Hepatocyte (in vitro differentiated cells): ENCODE measurements around the gene SERPINF2. TPM values are rescaled to one million over a fixed set of nuclear protein-coding genes. Genes with fewer than 3 reads are reported as not detected.

ENCODE experiments used
- DNase-seq: peaks from one replicate; pipeline ENCODE4 v3.0.0-alpha.2; 2016; ENCODE audit warnings: low spot score
- H2AFZ ChIP-seq: fragments of 200-600 bp; sonication (generic); 2 replicates; pipeline ENCODE4 v1.6.0; 2016; ENCODE audit warnings: antibody characterized with exemption, mild to moderate bottlenecking
- H3K27ac ChIP-seq: fragments of 200-600 bp; sonication (generic); 2 replicates; pipeline ENCODE4 v1.5.1; 2016; ENCODE audit warnings: mild to moderate bottlenecking
- H3K27me3 ChIP-seq: fragments of 200-600 bp; sonication (generic); 2 replicates; pipeline ENCODE4 v1.6.1; 2016
- H3K36me3 ChIP-seq: fragments of 200-600 bp; sonication (generic); replicated peaks from 2 replicates; pipeline ENCODE4 v1.5.1; 2016; ENCODE audit warnings: low read depth; ENCODE audit not compliant: insufficient read depth
- H3K4me1 ChIP-seq: fragments of 200-600 bp; sonication (generic); 2 replicates; pipeline ENCODE4 v1.5.1; 2016; ENCODE audit warnings: mild to moderate bottlenecking, moderate library complexity; ENCODE audit not compliant: insufficient read depth
- H3K4me2 ChIP-seq: fragments of 200-600 bp; sonication (generic); 2 replicates; pipeline ENCODE4 v1.6.0; 2016
- H3K4me3 ChIP-seq: fragments of 200-600 bp; sonication (generic); 2 replicates; pipeline ENCODE4 v1.5.1; 2016; ENCODE audit warnings: mild to moderate bottlenecking
- H3K79me2 ChIP-seq: fragments of 200-600 bp; sonication (generic); 2 replicates; pipeline ENCODE4 v1.6.0; 2017; ENCODE audit warnings: mild to moderate bottlenecking
- H3K9me2 ChIP-seq: fragments of 200-600 bp; sonication (generic); replicated peaks from 2 replicates; pipeline ENCODE4 v1.6.0; 2017; ENCODE audit warnings: mild to moderate bottlenecking; ENCODE audit not compliant: insufficient read depth
- H3K9me3 ChIP-seq: fragments of 200-600 bp; sonication (generic); 2 replicates; pipeline ENCODE4 v1.5.1; 2016; ENCODE audit warnings: low read depth, mild to moderate bottlenecking
- H4K20me1 ChIP-seq: fragments of 200-600 bp; sonication (generic); 2 replicates; pipeline ENCODE4 v1.6.0; 2016; ENCODE audit warnings: mild to moderate bottlenecking; ENCODE audit not compliant: insufficient read depth, poor library complexity, severe bottlenecking
- EZH2 ChIP-seq: fragments of 200-600 bp; sonication (generic); IDR thresholded peaks from 2 replicates; pipeline ENCODE4 v1.6.1; 2016; ENCODE audit warnings: antibody characterized with exemption, mild to moderate bottlenecking, borderline replicate concordance
- EZH2phosphoT487 ChIP-seq: fragments of 200-600 bp; sonication (generic); IDR thresholded peaks from one replicate; pipeline ENCODE4 v1.6.1; 2018; ENCODE audit warnings: antibody characterized with exemption, mild to moderate bottlenecking, low read depth, moderate library complexity; ENCODE audit not compliant: unreplicated experiment, severe bottlenecking
- WGBS: methylation state at CpG from one replicate; pipeline ENCODE4 v1.1.6; 2016; ENCODE audit warnings: low lambda C conversion rate; ENCODE audit errors: missing lambda C conversion rate; 5-methylcytosine and 5-hydroxymethylcytosine counted together
- polyA plus RNA-seq: library from polyadenylated mRNA; unstranded; fragments of >200 nt; fragmentation: Nextera tagmentation; extraction: Ambion mirVana; gene quantifications from 2 replicates; pipeline ENCODE4 v1.2.1, GENCODE V29; 2016
- total RNA-seq: library from RNA; depleted of rRNA; stranded (reverse); fragments of >200 nt; gene quantifications from 2 replicates; pipeline ENCODE4 v1.2.3, GENCODE V29; 2014
- TF ChIP-seq, protein P1 (sequence below): fragments of 200-600 bp; sonication (generic); IDR thresholded peaks from 2 replicates; pipeline ENCODE4 v1.5.1; 2016; ENCODE audit warnings: antibody characterized with exemption, mild to moderate bottlenecking; ENCODE audit not compliant: poor library complexity

The SERPINF2 gene
- total and polyA plus RNA-seq, 2 experiments from 2014 or later = 127 to 164 TPM

DNA sequence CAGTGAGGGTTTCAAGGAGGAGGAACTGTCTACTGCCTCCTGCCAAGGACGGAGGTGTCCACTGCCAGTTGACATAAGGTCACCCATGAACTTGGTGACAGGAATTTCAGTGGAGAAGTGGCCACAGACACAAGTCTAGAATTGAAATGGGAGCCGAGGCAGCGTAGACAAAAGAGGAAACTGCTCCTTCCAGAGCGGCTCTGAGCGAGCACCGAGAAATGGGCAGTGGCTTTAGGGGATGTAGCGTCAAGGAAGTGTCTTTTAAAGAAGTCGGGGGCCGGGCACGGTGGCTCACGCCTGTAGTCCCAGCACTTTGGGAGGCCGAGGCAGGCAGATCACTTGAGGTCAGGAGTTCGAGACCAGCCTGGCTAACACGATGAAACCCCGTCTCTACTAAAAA lies 16.1 kb downstream of the SERPINF2 start:
- H3K4me2 ChIP-seq = no peak overlapping the region
- H3K79me2 ChIP-seq = peaks cover 6% of the 10 kb centered on the region
- H2AFZ ChIP-seq = no peak overlapping the region
- no peaks in the 10 kb centered on the region for H3K9me2 ChIP-seq
- H3K27me3 ChIP-seq = no peaks in the 10 kb centered on the region
- no peaks in the 10 kb centered on the region for H4K20me1 ChIP-seq
- no peak overlapping the region for H3K27ac ChIP-seq
- TF ChIP-seq EZH2 (no peak), EZH2phosphoT487 (no peak)
- TF ChIP-seq, protein P1, sequence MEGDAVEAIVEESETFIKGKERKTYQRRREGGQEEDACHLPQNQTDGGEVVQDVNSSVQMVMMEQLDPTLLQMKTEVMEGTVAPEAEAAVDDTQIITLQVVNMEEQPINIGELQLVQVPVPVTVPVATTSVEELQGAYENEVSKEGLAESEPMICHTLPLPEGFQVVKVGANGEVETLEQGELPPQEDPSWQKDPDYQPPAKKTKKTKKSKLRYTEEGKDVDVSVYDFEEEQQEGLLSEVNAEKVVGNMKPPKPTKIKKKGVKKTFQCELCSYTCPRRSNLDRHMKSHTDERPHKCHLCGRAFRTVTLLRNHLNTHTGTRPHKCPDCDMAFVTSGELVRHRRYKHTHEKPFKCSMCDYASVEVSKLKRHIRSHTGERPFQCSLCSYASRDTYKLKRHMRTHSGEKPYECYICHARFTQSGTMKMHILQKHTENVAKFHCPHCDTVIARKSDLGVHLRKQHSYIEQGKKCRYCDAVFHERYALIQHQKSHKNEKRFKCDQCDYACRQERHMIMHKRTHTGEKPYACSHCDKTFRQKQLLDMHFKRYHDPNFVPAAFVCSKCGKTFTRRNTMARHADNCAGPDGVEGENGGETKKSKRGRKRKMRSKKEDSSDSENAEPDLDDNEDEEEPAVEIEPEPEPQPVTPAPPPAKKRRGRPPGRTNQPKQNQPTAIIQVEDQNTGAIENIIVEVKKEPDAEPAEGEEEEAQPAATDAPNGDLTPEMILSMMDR = no peak
- H3K4me3 ChIP-seq = no peak overlapping the region
- H3K4me1 ChIP-seq = peaks cover 18% of the 10 kb centered on the region
- no peaks in the 10 kb centered on the region for H3K36me3 ChIP-seq
- DNase-seq = no peak
- WGBS = 97% methylated on average over 15 of the region's 15 CpGs
- H3K9me3 ChIP-seq = no peaks in the 10 kb centered on the region

DNA sequence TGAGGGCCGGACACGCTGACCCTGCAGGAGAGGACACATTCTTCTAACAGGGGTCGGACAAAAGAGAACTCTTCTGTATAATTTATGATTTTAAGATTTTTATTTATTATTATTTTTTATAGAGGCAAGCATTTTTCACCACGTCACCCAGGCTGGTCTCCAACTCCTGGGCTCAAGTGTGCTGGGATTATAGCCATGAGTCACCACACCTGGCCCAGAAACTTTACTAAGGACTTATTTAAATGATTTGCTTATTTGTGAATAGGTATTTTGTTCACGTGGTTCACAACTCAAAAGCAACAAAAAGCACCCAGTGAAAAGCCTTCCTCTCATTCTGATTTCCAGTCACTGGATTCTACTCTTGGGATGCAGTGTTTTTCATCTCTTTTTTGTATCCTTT lies 16.9 kb downstream of the SERPINF2 start:
- DNase-seq = no peak
- Histone ChIP-seq H3K27me3 (no peaks in the 10 kb centered on the region), H3K9me3 (no peaks in the 10 kb centered on the region), H3K27ac (no peak overlapping the region), H3K36me3 (no peaks in the 10 kb centered on the region), H3K4me1 (peaks cover 23% of the 10 kb centered on the region), H3K4me3 (no peak overlapping the region), H3K4me2 (no peak overlapping the region), H2AFZ (no peak overlapping the region), H3K9me2 (no peaks in the 10 kb centered on the region), H3K79me2 (peaks cover 6% of the 10 kb centered on the region), H4K20me1 (no peaks in the 10 kb centered on the region)
- 85% methylated on average over 5 of the region's 5 CpGs for WGBS
- TF ChIP-seq EZH2 (no peak), EZH2phosphoT487 (no peak)
- TF ChIP-seq, protein P1 = no peak

DNA sequence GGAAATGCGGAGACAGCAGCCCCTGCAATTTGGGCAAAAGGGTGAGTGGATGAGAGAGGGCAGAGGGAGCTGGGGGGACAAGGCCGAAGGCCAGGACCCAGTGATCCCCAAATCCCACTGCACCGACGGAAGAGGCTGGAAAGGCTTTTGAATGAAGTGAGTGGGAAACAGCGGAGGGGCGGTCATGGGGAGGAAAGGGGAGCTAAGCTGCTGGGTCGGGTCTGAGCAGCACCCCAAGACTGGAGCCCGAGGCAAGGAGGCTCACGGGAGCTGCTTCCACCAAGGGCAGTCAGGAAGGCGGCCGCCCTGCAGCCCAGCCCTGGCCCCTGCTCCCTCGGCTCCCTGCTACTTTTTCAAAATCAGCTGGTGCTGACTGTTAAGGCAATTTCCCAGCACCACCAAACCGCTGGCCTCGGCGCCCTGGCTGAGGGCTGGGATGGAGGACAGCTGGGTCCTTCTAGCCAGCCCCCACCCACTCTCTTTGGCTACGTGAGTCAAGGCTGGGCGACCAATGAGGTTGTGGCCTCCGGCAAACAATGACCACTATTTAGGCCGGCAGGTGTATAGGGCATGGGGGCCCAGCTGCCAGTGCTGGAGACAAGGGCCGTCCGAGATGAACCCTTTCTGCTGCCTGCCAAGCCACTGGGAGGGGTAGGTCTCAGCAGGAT lies 19.7 kb downstream of the SERPINF2 start:
- no peaks in the 10 kb centered on the region for H3K9me3 ChIP-seq
- H2AFZ ChIP-seq = no peak overlapping the region
- no peak for DNase-seq
- no peaks in the 10 kb centered on the region for H3K36me3 ChIP-seq
- H3K79me2 ChIP-seq = peaks cover 22% of the 10 kb centered on the region
- H3K9me2 ChIP-seq = no peaks in the 10 kb centered on the region
- TF ChIP-seq EZH2phosphoT487 (no peak), EZH2 (no peak)
- TF ChIP-seq, protein P1 = no peak
- no peaks in the 10 kb centered on the region for H4K20me1 ChIP-seq
- H3K4me3 ChIP-seq = peak overlapping the region; percentile 41
- H3K4me2 ChIP-seq = peak overlapping the region; percentile 84
- peaks cover 23% of the 10 kb centered on the region for H3K4me1 ChIP-seq
- no peaks in the 10 kb centered on the region for H3K27me3 ChIP-seq
- H3K27ac ChIP-seq = peak overlapping the region; percentile 95
- 20% methylated on average over 19 of the region's 21 CpGs for WGBS
